Heart left ventricle (tissue), 16 donors: ENCODE data around the gene KRT3. TPM values are rescaled to one million over a fixed set of nuclear protein-coding genes. Genes with fewer than 3 reads are reported as not detected.

Experiments used
- ATAC-seq, 4 donors: fragments of 200-7000 bp; cut with Tn5 transposase; one replicate each; pipeline ENCODE4 v1.9.1; 2020 to 2022; ENCODE audit warnings: moderate library complexity in 4 of 4, mild to moderate bottlenecking in 3 of 4, moderate number of reproducible peaks in 1 of 4
- DNase-seq, 5 donors: peaks; one replicate each; pipeline ENCODE4 v3.0.0-alpha.2; 2020
- H3K27ac ChIP-seq, 12 donors: fragments of 200-600 bp; sonication (generic) in 4 of 12; one replicate each; pipeline versions ENCODE4 v1.5.0 to v1.8.0; 2016 to 2022; ENCODE audit warnings: mild to moderate bottlenecking in 2 of 12
- H3K27me3 ChIP-seq, 9 donors: fragments of 200-600 bp; sonication (generic) in 2 of 9; one replicate each; pipeline versions ENCODE4 v1.5.1 to v1.8.0; 2016 to 2022; ENCODE audit warnings: mild to moderate bottlenecking in 3 of 9
- H3K36me3 ChIP-seq, 9 donors: fragments of 200-600 bp; sonication (generic) in 2 of 9; one replicate each; pipeline versions ENCODE4 v1.5.0 to v1.8.0; 2018 to 2022; ENCODE audit warnings: mild to moderate bottlenecking in 2 of 9
- H3K4me1 ChIP-seq, 12 donors: fragments of 200-600 bp; sonication (generic) in 4 of 12; one replicate each; pipeline versions ENCODE4 v1.5.0 to v1.8.0; 2016 to 2022; ENCODE audit warnings: mild to moderate bottlenecking in 3 of 12
- H3K4me3 ChIP-seq, 12 donors: fragments of 200-600 bp; sonication (generic) in 4 of 12; one replicate each; pipeline versions ENCODE4 v1.5.0 to v1.8.0; 2017 to 2022; ENCODE audit warnings: mild to moderate bottlenecking in 9 of 12, moderate library complexity in 4 of 12
- H3K9me3 ChIP-seq, 12 donors: fragments of 200-600 bp; sonication (generic) in 4 of 12; one replicate each; pipeline versions ENCODE4 v1.5.0 to v1.8.0; 2016 to 2022; ENCODE audit warnings: mild to moderate bottlenecking in 1 of 12
- CTCF ChIP-seq, 12 donors: fragments of 200-600 bp; sonication (generic) in 4 of 12; IDR thresholded peaks; one replicate each; pipeline versions ENCODE4 v1.5.0 to v1.8.0; 2018 to 2022; ENCODE audit warnings: antibody characterized with exemption in 12 of 12, mild to moderate bottlenecking in 5 of 12
- POLR2A ChIP-seq, 2 donors: fragments of 450-650 bp; IDR thresholded peaks; one replicate each; pipeline ENCODE4 v1.6.1; 2017; ENCODE audit warnings: antibody characterized with exemption in 2 of 2, mild to moderate bottlenecking in 2 of 2, moderate library complexity in 2 of 2
- WGBS, 4 donors: extraction: QIAGEN DNeasy Blood & Tissue Kit in 2 of 4; methylation state at CpG; one replicate each; pipeline versions ENCODE4 v1.1.5 to v1.1.7; 2013 to 2018; 5-methylcytosine and 5-hydroxymethylcytosine counted together
- intact Hi-C, 10 donors: fragments of 100-400 bp; cut with DNase I; formaldehyde crosslinking; loops; one replicate each; pipeline versions ENCODE4 v1.11.1 to v1.14.2; 2022
- polyA plus RNA-seq, 2 donors: library from polyadenylated mRNA; stranded (reverse); fragments of 200-250 nt; gene quantifications; one replicate each; pipeline ENCODE4 v1.2.3, GENCODE V29; 2013
- total RNA-seq, 9 donors: library from RNA; depleted of rRNA in 2 of 9; stranded (reverse); fragments of >200 nt in 2 of 9; fragmentation: NEBNext Ultra II Directional in 3 of 9; extraction: Animal tissue kit (Norgen Biotek cat#: 25700) in 3 of 9; gene quantifications; one replicate each; pipeline versions ENCODE4 v1.1.0 to v1.2.4, GENCODE V29; 2016 to 2023
- donor health status: ischemic (EF 13 %, LVEDD 7.1; RV severe dilation, severe dysfunction).
- donor health status: healthy with polysubstance abuse.
- donor health status: DM: no; HTN: yes; CAD: no.
- donor health status: DM: no; HTN: no; CAD: no.
- donor health status: ischemic (EF 25% LVEDD 6.9; RV normal size, moderate dysfunction).
- donor health status: ischemic (EF 25% LVEDD 5.7; RV mildly dilated, moderate dysfunction).
- donor health status: healthy.
- donor health status: DM: yes; HTN: yes; CAD: no.
- donor health status: ischemic (EF 35%, LVEDD 5.7; RV mildly dilated, moderate dysfunction).
- donor health status: nonischemic (EF 11% LVEDD 7.7; RV severe dilation, severe dysfunction).
- donor health status: DM: yes; HTN: yes; CAD: no.
- donor health status: PGD.
- donor health status: ischemic (EF 29% LVEDD 5.4; RV normal size, mild dysfunction).
- donor health status: nonischemic (EF 23%, LVEDD 6.1; RV moderate dilation, normal function).

The KRT3 gene
- total and polyA plus RNA-seq, 11 donors = not detected

- DNase-seq (no peak), ATAC-seq (no peak)
- Histone ChIP-seq H3K27ac (no peak overlapping the region), H3K27me3 (peaks cover 0 to 16% (median 0%) of the 10 kb centered on the region in 9 donors), H3K36me3 (no peaks in the 10 kb centered on the region), H3K4me3 (no peak overlapping the region), H3K9me3 (no peaks in the 10 kb centered on the region), H3K4me1 (no peaks in the 10 kb centered on the region)
- intact Hi-C loops = no loop called here
- TF ChIP-seq POLR2A (IDR thresholded peaks at IDR 0.05) (no peak), CTCF (IDR thresholded peaks at IDR 0.05) (no peak)
- 65 to 77% (median 66%) methylated on average over 3 of the region's 3 CpGs for WGBS, 4 donors
Measured at GRCh38 chr12:52832451-52832850, 36.5 kb upstream of the KRT3 start.

DNA sequence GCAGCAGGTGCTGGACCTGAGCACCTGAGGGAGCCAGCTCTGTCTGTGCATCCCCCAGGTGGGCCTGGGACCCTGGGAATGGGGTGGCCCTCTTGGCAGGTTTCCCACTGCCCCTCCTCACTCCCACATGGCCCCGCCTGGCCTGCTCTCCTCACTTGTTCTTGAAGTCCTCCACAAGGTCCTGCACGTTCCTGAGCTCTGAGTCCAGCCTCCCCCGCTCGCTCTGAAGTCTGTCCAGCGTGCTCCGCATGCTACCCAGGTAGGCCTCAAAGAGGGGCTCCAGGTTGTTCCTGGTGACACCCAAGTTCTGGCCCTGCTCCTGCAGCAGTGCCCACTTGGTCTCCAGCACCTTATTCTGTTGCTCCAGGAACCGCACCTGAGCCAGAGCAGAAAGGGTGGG lies 35.3 kb upstream of the KRT3 start:
- Histone ChIP-seq H3K27ac (no peak overlapping the region), H3K36me3 (no peaks in the 10 kb centered on the region), H3K4me1 (no peaks in the 10 kb centered on the region), H3K27me3 (peaks cover 0 to 13% (median 0%) of the 10 kb centered on the region in 9 donors), H3K9me3 (no peaks in the 10 kb centered on the region), H3K4me3 (no peak overlapping the region)
- 79 to 91% (median 85%) methylated on average over 7 of the region's 7 CpGs for WGBS, 4 donors
- no peak for ATAC-seq
- TF ChIP-seq POLR2A (IDR thresholded peaks at IDR 0.05) (no peak), CTCF (IDR thresholded peaks at IDR 0.05) (no peak)
- intact Hi-C loops = no loop called here
- no peak for DNase-seq

DNA sequence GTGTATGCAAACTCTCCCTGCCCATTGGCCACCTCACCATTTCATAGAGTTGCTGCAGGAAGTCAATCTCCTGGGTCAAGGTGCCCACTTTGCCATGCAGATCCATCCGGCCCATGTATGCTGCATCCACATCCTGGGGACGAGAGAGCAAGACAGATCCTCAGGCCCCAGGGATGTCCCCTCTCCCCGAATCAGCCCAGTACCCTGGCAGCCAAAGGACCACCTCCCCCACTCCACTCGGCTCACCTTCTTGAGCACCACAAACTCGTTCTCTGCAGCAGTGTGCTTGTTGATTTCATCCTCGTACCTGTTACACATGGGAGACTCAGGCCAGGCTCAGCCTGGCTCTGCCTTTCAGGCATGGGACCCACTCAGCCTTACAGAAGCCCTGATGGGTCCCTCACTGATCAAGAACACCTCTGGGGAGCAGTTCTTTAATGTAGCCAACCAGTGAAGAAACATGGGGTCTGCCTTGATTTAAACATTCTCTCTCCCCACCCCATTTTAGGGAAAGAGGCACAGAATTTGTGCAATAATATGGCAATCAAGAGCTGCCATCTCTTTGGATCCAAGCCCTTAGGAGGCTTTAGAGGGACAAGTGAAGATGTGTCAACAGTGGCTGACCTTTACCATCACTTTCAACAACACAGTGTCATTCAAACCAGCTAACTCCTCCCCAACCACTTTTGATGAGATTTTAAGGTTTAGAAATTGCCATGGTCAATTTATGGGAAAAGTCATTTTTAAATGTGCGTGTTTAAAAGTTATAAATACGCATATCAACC lies 34.3 kb upstream of the KRT3 start:
- WGBS, 4 donors = 70 to 80% (median 76%) methylated on average over 8 of the region's 8 CpGs
- no peaks in the 10 kb centered on the region for H3K4me1 ChIP-seq
- H3K36me3 ChIP-seq = no peaks in the 10 kb centered on the region
- H3K27me3 ChIP-seq = peaks cover 0 to 5% (median 0%) of the 10 kb centered on the region in 9 donors
- intact Hi-C loops = no loop called here
- no peak overlapping the region for H3K27ac ChIP-seq
- TF ChIP-seq CTCF (IDR thresholded peaks at IDR 0.05) (no peak), POLR2A (IDR thresholded peaks at IDR 0.05) (no peak)
- no peak overlapping the region for H3K4me3 ChIP-seq
- H3K9me3 ChIP-seq = no peaks in the 10 kb centered on the region
- DNase-seq = no peak
- no peak for ATAC-seq

- Histone ChIP-seq H3K9me3 (no peaks in the 10 kb centered on the region), H3K27ac (no peak overlapping the region), H3K27me3 (peaks cover 0 to 2% (median 0%) of the 10 kb centered on the region in 9 donors), H3K36me3 (no peaks in the 10 kb centered on the region), H3K4me1 (no peaks in the 10 kb centered on the region), H3K4me3 (no peak overlapping the region)
- DNase-seq (no peak), ATAC-seq (no peak)
- intact Hi-C loops = no loop called here
- 25 to 57% (median 38%) methylated on average over 2 of the region's 2 CpGs for WGBS, 4 donors
- TF ChIP-seq POLR2A (IDR thresholded peaks at IDR 0.05) = no peak
- TF ChIP-seq CTCF (IDR thresholded peaks at IDR 0.05) = no peak
Measured at GRCh38 chr12:52828591-52829021, 32.7 kb upstream of the KRT3 start.
